GM21423 (cell line): ENCODE results near the gene GET3.

Source experiments
- ATAC-seq: cut with Tn5 transposase; IDR thresholded peaks from one replicate; pipeline ENCODE4 v1.9.1; 2021; ENCODE audit warnings: mild to moderate bottlenecking, moderate library complexity; ENCODE audit not compliant: unreplicated experiment

The GET3 gene

GRCh38 chr19:12750851-12751250 lies 13.6 kb downstream of the GET3 start:
- ATAC-seq, result no peak

GRCh38 chr19:12751635-12752034 lies 14.3 kb downstream of the GET3 start, which contains the start of gene BEST2:
TSS of gene BEST2 (plus strand) at chr19:12751791. CDS start at chr19:12752593, 802 bp downstream.
- no peak for ATAC-seq

GRCh38 chr19:12752056-12752781 lies 14.9 kb downstream of the GET3 start:
- ATAC-seq, result no peak

- ATAC-seq, result no peak
These were observed 17.3 kb downstream of the GET3 start for GRCh38 chr19:12754465-12755196.

GRCh38 chr19:12756150-12756883 lies 19.0 kb downstream of the GET3 start:
- no peak for ATAC-seq

- no peak for ATAC-seq
These were observed 20.4 kb downstream of the GET3 start for GRCh38 chr19:12757544-12758274.

GRCh38 chr19:12759686-12760085 lies 22.4 kb downstream of the GET3 start:
- no peak for ATAC-seq

- no peak for ATAC-seq
These were observed 25.8 kb downstream of the GET3 start for GRCh38 chr19:12763100-12763499.

- ATAC-seq, result no peak
These were observed 27.4 kb downstream of the GET3 start for GRCh38 chr19:12764698-12765097.

GRCh38 chr19:12766051-12766521 lies 28.8 kb downstream of the GET3 start:
- no peak for ATAC-seq

- no peak for ATAC-seq
These were observed 29.9 kb downstream of the GET3 start for GRCh38 chr19:12767150-12767549.

GRCh38 chr19:12767666-12768065 lies 30.4 kb downstream of the GET3 start:
- ATAC-seq, result no peak

- ATAC-seq, result no peak
These were observed 32.4 kb downstream of the GET3 start for GRCh38 chr19:12769689-12770088.

- no peak for ATAC-seq
These were observed 33.6 kb downstream of the GET3 start for GRCh38 chr19:12770922-12771321.

- no peak for ATAC-seq
These were observed 35.0 kb downstream of the GET3 start for GRCh38 chr19:12772323-12772722.

GRCh38 chr19:12773571-12773970 lies 36.3 kb downstream of the GET3 start:
- no peak for ATAC-seq

GRCh38 chr19:12774588-12775555 lies 37.6 kb downstream of the GET3 start, which contains the start of gene HOOK2:
TSS of gene HOOK2 (minus strand) at chr19:12775552. CDS start at chr19:12775449, 103 bp downstream.
- no peak for ATAC-seq

- no peak for ATAC-seq
These were observed 40.1 kb downstream of the GET3 start for GRCh38 chr19:12777217-12778016.
